Measurements from ENCODE around the gene STIMATE.

GRCh38 chr3:52787672-52788625 is 109.4 kb downstream of the STIMATE start:
- TF ChIP-seq MED1 (CRISPR knock-in tag; IDR thresholded peaks at IDR 0.05; ENCODE audit: borderline replicate concordance), result no peak
- TF ChIP-seq IRF1 (CRISPR knock-in tag; IDR thresholded peaks at IDR 0.05; ENCODE audit: borderline replicate concordance), result no peak
- TF ChIP-seq POLR2A (conservative IDR thresholded peaks at IDR 0.05), result no peak
- TF ChIP-seq EP300 (IDR thresholded peaks at IDR 0.05; ENCODE audit: low read length), result no peak
- no peak for TF ChIP-seq GATA2 (CRISPR knock-in tag; IDR thresholded peaks at IDR 0.05)
- TF ChIP-seq AFF4 (CRISPR knock-in tag; IDR thresholded peaks at IDR 0.05), result no peak
- TF ChIP-seq ZNF668 (CRISPR knock-in tag; IDR thresholded peaks at IDR 0.05), result no peak
- TF ChIP-seq POU5F1 (IDR thresholded peaks at IDR 0.05; ENCODE audit: borderline replicate concordance, low read depth, low read length, partially characterized antibody), result no peak

Data from K562 (cell line).